Heart left ventricle (tissue), 16 donors: ENCODE measurements around the gene LRIG1. TPM values are rescaled to one million over a fixed set of nuclear protein-coding genes. Genes with fewer than 3 reads are reported as not detected.

Experiments
- ATAC-seq, 4 donors: fragments of 200-7000 bp; cut with Tn5 transposase; one replicate each; pipeline ENCODE4 v1.9.1; 2020 to 2022; ENCODE audit warnings: moderate library complexity in 4 of 4, mild to moderate bottlenecking in 3 of 4, moderate number of reproducible peaks in 1 of 4
- DNase-seq, 5 donors: peaks; one replicate each; pipeline ENCODE4 v3.0.0-alpha.2; 2020
- H3K27ac ChIP-seq, 12 donors: fragments of 200-600 bp; sonication (generic) in 4 of 12; one replicate each; pipeline versions ENCODE4 v1.5.0 to v1.8.0; 2016 to 2022; ENCODE audit warnings: mild to moderate bottlenecking in 2 of 12
- H3K27me3 ChIP-seq, 9 donors: fragments of 200-600 bp; sonication (generic) in 2 of 9; one replicate each; pipeline versions ENCODE4 v1.5.1 to v1.8.0; 2016 to 2022; ENCODE audit warnings: mild to moderate bottlenecking in 3 of 9
- H3K36me3 ChIP-seq, 9 donors: fragments of 200-600 bp; sonication (generic) in 2 of 9; one replicate each; pipeline versions ENCODE4 v1.5.0 to v1.8.0; 2018 to 2022; ENCODE audit warnings: mild to moderate bottlenecking in 2 of 9
- H3K4me1 ChIP-seq, 12 donors: fragments of 200-600 bp; sonication (generic) in 4 of 12; one replicate each; pipeline versions ENCODE4 v1.5.0 to v1.8.0; 2016 to 2022; ENCODE audit warnings: mild to moderate bottlenecking in 3 of 12
- H3K4me3 ChIP-seq, 12 donors: fragments of 200-600 bp; sonication (generic) in 4 of 12; one replicate each; pipeline versions ENCODE4 v1.5.0 to v1.8.0; 2017 to 2022; ENCODE audit warnings: mild to moderate bottlenecking in 9 of 12, moderate library complexity in 4 of 12
- H3K9me3 ChIP-seq, 12 donors: fragments of 200-600 bp; sonication (generic) in 4 of 12; one replicate each; pipeline versions ENCODE4 v1.5.0 to v1.8.0; 2016 to 2022; ENCODE audit warnings: mild to moderate bottlenecking in 1 of 12
- POLR2A ChIP-seq, 2 donors: fragments of 450-650 bp; IDR thresholded peaks; one replicate each; pipeline ENCODE4 v1.6.1; 2017; ENCODE audit warnings: antibody characterized with exemption in 2 of 2, mild to moderate bottlenecking in 2 of 2, moderate library complexity in 2 of 2
- WGBS, 4 donors: extraction: QIAGEN DNeasy Blood & Tissue Kit in 2 of 4; methylation state at CpG; one replicate each; pipeline versions ENCODE4 v1.1.5 to v1.1.7; 2013 to 2018; 5-methylcytosine and 5-hydroxymethylcytosine counted together
- intact Hi-C, 10 donors: fragments of 100-400 bp; cut with DNase I; formaldehyde crosslinking; loops; one replicate each; pipeline versions ENCODE4 v1.11.1 to v1.14.2; 2022
- polyA plus RNA-seq, 2 donors: library from polyadenylated mRNA; stranded (reverse); fragments of 200-250 nt; gene quantifications; one replicate each; pipeline ENCODE4 v1.2.3, GENCODE V29; 2013
- total RNA-seq, 9 donors: library from RNA; depleted of rRNA in 2 of 9; stranded (reverse); fragments of >200 nt in 2 of 9; fragmentation: NEBNext Ultra II Directional in 3 of 9; extraction: Animal tissue kit (Norgen Biotek cat#: 25700) in 3 of 9; gene quantifications; one replicate each; pipeline versions ENCODE4 v1.1.0 to v1.2.4, GENCODE V29; 2016 to 2023
- TF ChIP-seq, protein P1 (sequence below), 12 donors: fragments of 200-600 bp; sonication (generic) in 4 of 12; IDR thresholded peaks; one replicate each; pipeline versions ENCODE4 v1.5.0 to v1.8.0; 2018 to 2022; ENCODE audit warnings: antibody characterized with exemption in 12 of 12, mild to moderate bottlenecking in 5 of 12
- donor health status: ischemic (EF 13 %, LVEDD 7.1; RV severe dilation, severe dysfunction).
- donor health status: healthy with polysubstance abuse.
- donor health status: DM: no; HTN: yes; CAD: no.
- donor health status: DM: no; HTN: no; CAD: no.
- donor health status: ischemic (EF 25% LVEDD 6.9; RV normal size, moderate dysfunction).
- donor health status: ischemic (EF 25% LVEDD 5.7; RV mildly dilated, moderate dysfunction).
- donor health status: healthy.
- donor health status: DM: yes; HTN: yes; CAD: no.
- donor health status: ischemic (EF 35%, LVEDD 5.7; RV mildly dilated, moderate dysfunction).
- donor health status: nonischemic (EF 11% LVEDD 7.7; RV severe dilation, severe dysfunction).
- donor health status: DM: yes; HTN: yes; CAD: no.
- donor health status: PGD.
- donor health status: ischemic (EF 29% LVEDD 5.4; RV normal size, mild dysfunction).
- donor health status: nonischemic (EF 23%, LVEDD 6.1; RV moderate dilation, normal function).

LRIG1 gene
- total and polyA plus RNA-seq, 11 donors: 42.3 to 161 (median 88.8) TPM

DNA sequence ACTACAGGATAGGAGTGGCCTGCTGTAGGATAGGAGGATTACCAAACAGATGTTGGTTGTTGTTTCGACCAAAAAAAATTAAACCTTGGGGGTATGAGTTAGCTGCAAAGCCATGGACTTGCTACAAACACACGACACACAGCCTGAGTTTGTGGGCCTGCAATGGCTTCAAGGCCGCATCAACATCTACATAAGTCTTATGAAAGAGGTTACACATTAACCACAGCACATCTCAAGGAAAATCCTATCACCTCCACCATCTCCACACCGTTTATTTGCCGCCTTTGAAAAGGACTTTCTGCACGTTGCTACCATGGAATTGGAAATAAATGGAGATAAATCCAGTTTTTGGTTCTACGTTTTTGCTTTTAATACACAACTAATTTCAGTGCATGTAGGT is 23.0 kb downstream of the LRIG1 start:
- Histone ChIP-seq H3K4me1 (peaks cover 21 to 100% (median 89%) of the 10 kb centered on the region in 12 donors), H3K36me3 (no peaks in the 10 kb centered on the region), H3K27me3 (no peaks in the 10 kb centered on the region), H3K27ac (peak overlapping the region in 1 of 12 donors; percentile 98), H3K9me3 (no peaks in the 10 kb centered on the region), H3K4me3 (no peak overlapping the region)
- DNase-seq (no peak), ATAC-seq (no peak)
- TF ChIP-seq, protein P1, sequence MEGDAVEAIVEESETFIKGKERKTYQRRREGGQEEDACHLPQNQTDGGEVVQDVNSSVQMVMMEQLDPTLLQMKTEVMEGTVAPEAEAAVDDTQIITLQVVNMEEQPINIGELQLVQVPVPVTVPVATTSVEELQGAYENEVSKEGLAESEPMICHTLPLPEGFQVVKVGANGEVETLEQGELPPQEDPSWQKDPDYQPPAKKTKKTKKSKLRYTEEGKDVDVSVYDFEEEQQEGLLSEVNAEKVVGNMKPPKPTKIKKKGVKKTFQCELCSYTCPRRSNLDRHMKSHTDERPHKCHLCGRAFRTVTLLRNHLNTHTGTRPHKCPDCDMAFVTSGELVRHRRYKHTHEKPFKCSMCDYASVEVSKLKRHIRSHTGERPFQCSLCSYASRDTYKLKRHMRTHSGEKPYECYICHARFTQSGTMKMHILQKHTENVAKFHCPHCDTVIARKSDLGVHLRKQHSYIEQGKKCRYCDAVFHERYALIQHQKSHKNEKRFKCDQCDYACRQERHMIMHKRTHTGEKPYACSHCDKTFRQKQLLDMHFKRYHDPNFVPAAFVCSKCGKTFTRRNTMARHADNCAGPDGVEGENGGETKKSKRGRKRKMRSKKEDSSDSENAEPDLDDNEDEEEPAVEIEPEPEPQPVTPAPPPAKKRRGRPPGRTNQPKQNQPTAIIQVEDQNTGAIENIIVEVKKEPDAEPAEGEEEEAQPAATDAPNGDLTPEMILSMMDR (IDR thresholded peaks at IDR 0.05): no peak
- 88 to 96% (median 95%) methylated on average over 7 of the region's 7 CpGs for WGBS, 4 donors
- intact Hi-C loops: no loop called here

DNA sequence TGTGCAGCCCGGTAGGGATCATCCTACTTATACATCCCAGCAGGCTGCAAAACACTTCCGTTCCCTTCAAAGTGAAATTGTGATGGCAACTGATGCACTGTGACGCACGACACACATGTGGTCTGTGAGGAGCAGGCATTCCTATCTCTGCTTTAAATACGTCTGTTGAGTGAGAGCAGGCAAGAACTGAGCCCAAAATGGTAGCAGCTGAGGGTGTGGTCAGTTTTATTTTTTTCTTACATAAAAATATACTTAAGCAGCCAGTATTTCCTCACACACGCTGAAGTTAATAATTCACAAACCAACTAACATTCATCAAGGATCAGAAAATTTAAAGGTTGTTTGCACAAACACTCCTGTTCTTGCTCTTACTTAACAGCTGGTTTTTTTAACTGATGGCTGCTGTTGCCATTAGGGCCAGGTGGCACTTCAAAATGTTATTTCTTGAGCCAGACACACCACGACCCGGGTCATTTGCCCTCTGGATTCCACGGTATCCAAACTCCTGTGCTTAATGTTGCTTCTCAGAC is 23.9 kb downstream of the LRIG1 start:
- Histone ChIP-seq H3K4me1 (peaks cover 17 to 100% (median 88%) of the 10 kb centered on the region in 12 donors), H3K9me3 (no peaks in the 10 kb centered on the region), H3K36me3 (no peaks in the 10 kb centered on the region), H3K4me3 (no peak overlapping the region), H3K27ac (peak overlapping the region in 4 of 12 donors; percentile 9 to 98 (median 22)), H3K27me3 (no peaks in the 10 kb centered on the region)
- WGBS, 4 donors: 57 to 72% (median 62%) methylated on average over 9 of the region's 9 CpGs
- TF ChIP-seq, protein P1 (IDR thresholded peaks at IDR 0.05): no peak
- no peak for TF ChIP-seq POLR2A (IDR thresholded peaks at IDR 0.05)
- intact Hi-C loops: no loop called here
- ATAC-seq (peak in 3 of 4 donors; percentile 30 to 68 (median 46)), DNase-seq (no peak)

DNA sequence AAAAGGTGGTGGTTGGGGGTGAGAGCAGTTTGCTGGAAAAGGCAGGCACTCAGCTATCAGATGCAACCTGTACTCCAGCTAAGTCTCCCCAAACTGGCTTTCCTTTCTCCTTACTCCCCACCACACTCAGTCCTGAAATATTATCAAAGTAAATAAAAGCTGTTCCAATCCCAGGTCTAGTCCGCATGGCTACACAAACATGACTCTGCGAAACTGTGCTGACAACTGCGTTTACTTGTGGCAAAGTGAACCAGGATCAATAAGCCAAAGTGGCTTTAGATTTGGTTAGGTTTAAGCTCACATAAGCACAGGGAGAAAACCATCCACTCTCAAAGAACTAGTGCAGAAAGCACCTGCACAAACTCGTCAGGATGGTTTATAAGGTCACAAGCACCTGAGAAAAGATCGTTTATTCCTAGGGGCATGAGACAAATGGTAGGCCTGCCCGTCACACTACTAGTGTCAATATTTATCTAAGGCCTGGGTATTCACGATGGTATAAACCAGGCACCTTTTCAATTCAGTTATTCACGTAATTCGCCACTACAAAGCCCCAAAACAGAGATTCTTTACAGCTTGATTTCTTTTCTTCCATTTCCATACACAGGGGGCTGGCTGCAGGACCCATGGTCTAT is 25.3 kb downstream of the LRIG1 start:
- Histone ChIP-seq H3K27ac (peak overlapping the region in 3 of 12 donors; percentile 1 to 98 (median 18)), H3K4me1 (peaks cover 4 to 99% (median 82%) of the 10 kb centered on the region in 12 donors), H3K27me3 (no peaks in the 10 kb centered on the region), H3K9me3 (no peaks in the 10 kb centered on the region), H3K4me3 (no peak overlapping the region), H3K36me3 (no peaks in the 10 kb centered on the region)
- ATAC-seq (no peak), DNase-seq (no peak)
- intact Hi-C loops: no loop called here
- 77 to 88% (median 84%) methylated on average over 9 of the region's 9 CpGs for WGBS, 4 donors
- TF ChIP-seq, protein P1 (IDR thresholded peaks at IDR 0.05): no peak
- no peak for TF ChIP-seq POLR2A (IDR thresholded peaks at IDR 0.05)

DNA sequence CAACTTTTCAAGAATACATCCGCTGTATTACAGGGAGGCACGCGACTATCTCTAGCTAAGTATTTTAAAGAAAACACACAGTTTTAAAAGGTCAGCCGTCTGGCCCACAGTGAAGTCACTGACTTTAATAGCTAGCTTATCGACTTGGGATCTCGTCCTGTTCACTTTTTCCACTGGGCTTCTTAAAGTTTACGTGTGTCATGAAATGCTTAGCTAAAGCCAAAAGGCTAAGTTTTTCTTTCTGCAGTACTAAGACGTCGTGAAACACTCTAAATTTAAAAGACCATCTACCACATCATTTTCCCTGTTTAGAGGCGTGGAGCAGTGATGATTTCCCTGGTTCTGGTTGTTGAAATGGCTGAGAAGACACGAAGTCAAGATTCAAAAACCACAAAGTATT is 27.1 kb downstream of the LRIG1 start:
- H3K36me3 ChIP-seq: no peaks in the 10 kb centered on the region
- 46 to 68% (median 60%) methylated on average over 11 of the region's 11 CpGs for WGBS, 4 donors
- peak overlapping the region in 2 of 12 donors; percentile 5 to 15 for H3K4me3 ChIP-seq
- no peaks in the 10 kb centered on the region for H3K27me3 ChIP-seq
- peak overlapping the region in 4 of 12 donors; percentile 2 to 55 (median 37) for H3K27ac ChIP-seq
- peaks cover 0 to 90% (median 67%) of the 10 kb centered on the region in 12 donors for H3K4me1 ChIP-seq
- DNase-seq: no peak
- intact Hi-C loops: no loop called here
- TF ChIP-seq POLR2A (IDR thresholded peaks at IDR 0.05): no peak
- TF ChIP-seq, protein P1 (IDR thresholded peaks at IDR 0.05): no peak
- ATAC-seq: peak in 3 of 4 donors; percentile 19 to 38 (median 31)
- no peaks in the 10 kb centered on the region for H3K9me3 ChIP-seq
